ENCODE measurements around the gene LTBP3. TPM values are rescaled to one million over a fixed set of nuclear protein-coding genes. Genes with fewer than 3 reads are reported as not detected.
A peak's percentile ranks its signal among the peaks of the same experiment; 100 is the strongest.

Gene LTBP3
- total and polyA plus RNA-seq, 2 of the 13 experiments (the other 11 are each of a cell fraction or from before 2014, with no cell fraction given), result 12.2 to 68.1 TPM

GRCh38 chr11:65569973-65570918 lies 12.1 kb upstream of the LTBP3 start, which contains the start of gene ZNRD2 (continued):
- TF ChIP-seq JUNB (CRISPR knock-in tag; IDR thresholded peaks at IDR 0.05; ENCODE audit: borderline replicate concordance) (no peak), MXD4 (CRISPR knock-in tag; IDR thresholded peaks at IDR 0.05) (peak; percentile 70), PRDM10 (CRISPR knock-in tag; IDR thresholded peaks at IDR 0.05; ENCODE audit: low read depth) (peak; percentile 92), SMAD1 (CRISPR knock-in tag; IDR thresholded peaks at IDR 0.05; ENCODE audit: borderline replicate concordance, low read depth) (peak; percentile 86; the same call in 1 of the 2 replicates), HIC2 (CRISPR knock-in tag; IDR thresholded peaks at IDR 0.05; ENCODE audit: low read depth) (no peak), PPARG (CRISPR knock-in tag; conservative IDR thresholded peaks at IDR 0.05) (peak; percentile 64; the same call in 1 of the 2 replicates), ZBTB3 (CRISPR knock-in tag; IDR thresholded peaks at IDR 0.05; ENCODE audit: borderline replicate concordance, low read depth) (0 out of 2 replicates have a peak, but pooled peaks have one; percentile 71), ZFP1 (CRISPR knock-in tag; IDR thresholded peaks at IDR 0.05) (peak; percentile 68; the same call in 1 of the 2 replicates), ZNF687 (CRISPR knock-in tag; IDR thresholded peaks at IDR 0.05) (peak; percentile 96), MNT (IDR thresholded peaks at IDR 0.05) (peak; percentile 79), NR2F6 (IDR thresholded peaks at IDR 0.05) (no peak), NR2F6 (CRISPR knock-in tag; IDR thresholded peaks at IDR 0.05) (peak; percentile 66; the same call in 1 of the 2 replicates), SMC3 (IDR thresholded peaks at IDR 0.05; ENCODE audit: low read length) (no peak), BCL3 (CRISPR knock-in tag; IDR thresholded peaks at IDR 0.05) (peak; percentile 47; the same call in 1 of the 2 replicates)
